Measurements from ENCODE around the gene C4orf36.

Gene C4orf36

DNA sequence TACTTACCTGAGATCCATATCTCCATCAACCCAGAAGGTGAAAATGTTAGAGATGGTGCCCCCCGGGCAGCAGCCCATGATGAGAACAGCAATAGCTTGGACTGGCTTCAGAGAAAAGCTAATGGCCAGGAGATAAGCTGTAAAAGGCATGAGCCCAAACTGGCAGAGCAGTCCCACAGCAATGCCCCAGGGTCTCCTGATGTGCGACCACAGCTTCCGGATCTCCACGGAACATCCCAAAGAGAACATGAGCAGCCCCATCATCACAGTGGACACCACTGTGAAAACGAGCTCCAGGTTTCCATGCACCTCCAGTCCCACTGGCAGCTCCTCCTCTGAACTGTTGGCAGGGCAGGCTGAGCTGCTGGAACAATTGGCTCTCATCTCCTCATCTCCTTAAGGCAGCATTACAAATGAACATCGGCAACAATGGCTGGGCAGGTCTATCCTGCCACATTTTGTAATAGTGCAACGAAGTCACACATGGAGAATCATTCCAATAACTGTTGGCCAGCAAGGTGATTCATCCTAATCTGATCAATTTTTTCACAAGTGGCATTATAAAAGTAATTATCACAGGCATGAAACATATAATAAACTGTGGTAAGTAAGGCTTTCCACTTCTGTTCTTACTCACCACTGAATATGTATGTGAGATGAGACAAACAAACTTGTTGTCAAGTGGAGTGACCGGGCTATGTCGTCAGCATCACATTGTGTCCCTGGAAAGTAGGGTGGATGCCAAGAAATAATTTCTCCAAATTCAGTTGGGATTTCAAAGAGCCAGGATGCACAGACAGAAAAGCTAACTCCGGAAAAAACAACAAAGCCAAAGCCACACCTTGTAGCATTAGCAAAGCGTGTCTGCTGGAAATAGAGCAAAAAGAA lies 43.2 kb downstream of the C4orf36 start, which contains the start of gene SLC10A6:
SLC10A6 (minus strand) TSS at position 653 of the 888 bp plus-strand sequence; CDS start at position 384, 269 bp downstream.
- TF ChIP-seq, protein P1, sequence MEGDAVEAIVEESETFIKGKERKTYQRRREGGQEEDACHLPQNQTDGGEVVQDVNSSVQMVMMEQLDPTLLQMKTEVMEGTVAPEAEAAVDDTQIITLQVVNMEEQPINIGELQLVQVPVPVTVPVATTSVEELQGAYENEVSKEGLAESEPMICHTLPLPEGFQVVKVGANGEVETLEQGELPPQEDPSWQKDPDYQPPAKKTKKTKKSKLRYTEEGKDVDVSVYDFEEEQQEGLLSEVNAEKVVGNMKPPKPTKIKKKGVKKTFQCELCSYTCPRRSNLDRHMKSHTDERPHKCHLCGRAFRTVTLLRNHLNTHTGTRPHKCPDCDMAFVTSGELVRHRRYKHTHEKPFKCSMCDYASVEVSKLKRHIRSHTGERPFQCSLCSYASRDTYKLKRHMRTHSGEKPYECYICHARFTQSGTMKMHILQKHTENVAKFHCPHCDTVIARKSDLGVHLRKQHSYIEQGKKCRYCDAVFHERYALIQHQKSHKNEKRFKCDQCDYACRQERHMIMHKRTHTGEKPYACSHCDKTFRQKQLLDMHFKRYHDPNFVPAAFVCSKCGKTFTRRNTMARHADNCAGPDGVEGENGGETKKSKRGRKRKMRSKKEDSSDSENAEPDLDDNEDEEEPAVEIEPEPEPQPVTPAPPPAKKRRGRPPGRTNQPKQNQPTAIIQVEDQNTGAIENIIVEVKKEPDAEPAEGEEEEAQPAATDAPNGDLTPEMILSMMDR (IDR thresholded peaks at IDR 0.05; ENCODE audit: insufficient read depth, low read length, missing control alignments): no peak
- H3K4me3 ChIP-seq (ENCODE audit: low read depth, low read length): no peak within 1 kb of the TSS
- CTCF ChIA-PET: interaction anchor here (1.7 kb wide), 1 partner anchor 353 kb away, joined by 5 read pairs; no protein-coding TSS in a partner anchor
- no peak for DNase-seq (ENCODE audit: low read depth, low spot score)
- POLR2A ChIA-PET: interaction anchor here (0.7 kb wide), 1 partner anchor 10 kb away, joined by 3 read pairs; no protein-coding TSS in a partner anchor

DNA sequence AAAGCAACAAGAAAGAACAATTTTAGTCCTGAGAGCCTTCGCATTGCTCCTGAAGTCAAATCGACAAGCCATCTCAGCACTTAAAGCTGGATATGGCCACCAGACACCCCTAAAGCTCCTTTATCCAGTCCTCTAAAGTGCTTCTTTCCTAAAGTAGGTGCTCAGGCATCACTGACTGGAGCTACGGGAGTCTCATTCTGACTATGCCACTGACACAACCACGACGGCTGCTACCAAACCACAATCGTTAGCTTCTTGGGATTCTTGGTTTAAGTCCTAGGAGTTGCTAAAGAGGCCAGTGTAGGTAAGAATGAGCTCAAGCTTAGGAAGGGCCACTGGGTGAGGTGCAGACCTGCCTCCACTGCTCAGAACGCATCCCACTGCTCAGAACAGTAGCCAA lies 44.1 kb downstream of the C4orf36 start:
- CTCF ChIA-PET: interaction anchor here (1.7 kb wide), 1 partner anchor 352 kb away, joined by 5 read pairs; no protein-coding TSS in a partner anchor
- POLR2A ChIA-PET: no interaction called here
- no peak overlapping the region for H3K4me3 ChIP-seq (ENCODE audit: low read depth, low read length)
- TF ChIP-seq, protein P1 (IDR thresholded peaks at IDR 0.05; ENCODE audit: insufficient read depth, low read length, missing control alignments): no peak
- no peak for DNase-seq (ENCODE audit: low read depth, low spot score)

DNA sequence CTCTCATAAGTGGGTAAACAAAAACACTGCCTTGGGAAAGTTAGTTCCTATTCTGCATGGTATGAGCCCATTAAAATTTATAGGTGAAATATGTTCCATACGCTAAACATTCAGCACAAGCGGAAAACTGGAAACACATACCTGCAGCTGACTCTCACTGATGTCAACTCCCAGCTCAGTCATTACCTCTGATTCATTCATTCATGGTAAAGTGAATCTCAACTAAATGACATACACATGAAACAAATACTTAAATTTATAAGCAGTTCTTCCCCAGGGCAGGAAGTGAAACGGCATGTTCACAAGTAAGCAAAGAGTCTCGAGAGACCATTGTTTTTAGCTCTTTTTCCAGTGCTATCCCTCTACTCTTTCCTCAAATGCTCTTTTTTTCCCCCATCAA lies 44.7 kb downstream of the C4orf36 start:
- TF ChIP-seq, protein P1 (IDR thresholded peaks at IDR 0.05; ENCODE audit: insufficient read depth, low read length, missing control alignments): no peak
- no peak for DNase-seq (ENCODE audit: low read depth, low spot score)
- no peak overlapping the region for H3K4me3 ChIP-seq (ENCODE audit: low read depth, low read length)
- CTCF ChIA-PET: interaction anchor here (1.1 to 1.7 kb wide), 2 partner anchors 325 to 352 kb away, joined by 3 to 5 read pairs; no protein-coding TSS in a partner anchor
- POLR2A ChIA-PET: no interaction called here

DNA sequence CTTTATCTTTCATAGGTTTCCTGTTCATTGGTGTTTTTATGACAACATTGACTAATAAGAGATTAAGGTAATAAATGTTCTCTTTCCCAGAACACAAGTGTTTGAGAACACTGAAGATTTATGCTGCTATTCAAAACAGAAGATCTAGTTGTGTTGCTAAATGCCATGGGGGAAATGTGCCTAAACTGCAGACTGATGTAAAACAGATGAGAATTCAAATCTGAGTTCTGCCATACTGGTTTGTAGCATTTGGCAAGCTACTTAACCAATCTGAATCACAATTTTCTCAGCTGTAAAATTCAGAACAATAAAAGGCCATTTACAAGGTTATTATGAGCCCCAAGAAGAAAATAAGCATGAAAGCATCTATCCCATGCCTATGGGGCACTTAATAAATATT lies 45.3 kb downstream of the C4orf36 start:
- ChIA-PET CTCF (interaction anchor here (1.1 kb wide), 1 partner anchor 324 kb away, joined by 3 read pairs; no protein-coding TSS in a partner anchor), POLR2A (no interaction called here)
- no peak overlapping the region for H3K4me3 ChIP-seq (ENCODE audit: low read depth, low read length)
- TF ChIP-seq, protein P1 (IDR thresholded peaks at IDR 0.05; ENCODE audit: insufficient read depth, low read length, missing control alignments): no peak
- DNase-seq (ENCODE audit: low read depth, low spot score): no peak

DNA sequence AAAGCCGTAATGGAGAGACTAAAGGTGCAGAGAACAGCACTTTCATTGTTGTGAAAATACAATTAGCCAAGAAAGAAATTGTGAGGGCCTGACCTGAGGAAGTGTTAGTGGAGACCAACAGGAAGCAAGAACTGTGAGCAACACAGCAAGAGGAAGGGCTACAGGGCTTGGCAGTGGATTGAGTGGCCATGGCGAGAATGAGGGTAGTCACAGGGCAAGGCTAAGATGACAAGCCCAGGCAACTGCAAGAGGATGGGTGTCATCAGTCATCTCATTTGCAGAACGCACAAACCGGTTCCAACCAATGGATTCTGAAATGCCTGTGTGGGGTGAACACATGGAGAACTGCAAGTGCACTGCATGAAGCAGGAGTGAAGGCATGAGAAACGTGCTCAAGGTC lies 46.6 kb downstream of the C4orf36 start:
- CTCF ChIA-PET: no interaction called here
- TF ChIP-seq, protein P1 (IDR thresholded peaks at IDR 0.05; ENCODE audit: insufficient read depth, low read length, missing control alignments): no peak
- H3K4me3 ChIP-seq (ENCODE audit: low read depth, low read length): no peak overlapping the region
- POLR2A ChIA-PET: no interaction called here
- no peak for DNase-seq (ENCODE audit: low read depth, low spot score)

DNA sequence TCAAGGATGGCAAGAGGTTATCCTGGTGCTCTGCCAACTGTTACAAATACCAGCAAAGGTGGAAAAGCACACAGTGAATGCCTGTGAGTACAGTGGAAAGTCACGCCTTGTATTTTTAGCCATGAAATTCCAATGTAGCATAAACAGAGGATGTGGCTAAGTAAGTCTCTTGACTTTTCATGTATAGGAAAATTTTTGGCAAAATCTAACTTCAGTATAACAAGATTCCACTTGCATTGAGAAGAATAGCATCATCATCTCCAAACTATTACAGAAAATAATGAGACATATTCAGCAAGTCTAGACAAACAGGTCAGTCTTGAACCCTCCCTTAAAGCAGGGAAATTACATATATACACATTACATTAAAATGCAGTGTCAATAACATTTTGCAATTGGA lies 50.9 kb downstream of the C4orf36 start:
- TF ChIP-seq, protein P1 (IDR thresholded peaks at IDR 0.05; ENCODE audit: insufficient read depth, low read length, missing control alignments): no peak
- no peak for DNase-seq (ENCODE audit: low read depth, low spot score)
- ChIA-PET CTCF (no interaction called here), POLR2A (no interaction called here)
- H3K4me3 ChIP-seq (ENCODE audit: low read depth, low read length): no peak overlapping the region

All from AG04449 (cell line).